Endothelial cell of umbilical vein (primary cell): Measurements from ENCODE around the gene METTL2A. TPM values are rescaled to one million over a fixed set of nuclear protein-coding genes. Genes with fewer than 3 reads are reported as not detected.
A peak's percentile ranks its signal among the peaks of the same experiment; 100 is the strongest.
"Not testable (repeated sequence)": the region's sequence is repeated elsewhere in the genome, so short reads cannot be mapped to it uniquely, and the experiment has no call there.

Source experiments
- Bru-seq: library from RNA; stranded (reverse); fragments of 400-500 nt; gene quantifications from one replicate; lab custom pipeline; 2021; lab: Mats Ljungman, UMichigan
- BruChase-seq, 2 experiments: library from RNA; stranded (reverse); fragments of 400-500 nt; gene quantifications; one replicate each; lab custom pipeline; 2021; lab: Mats Ljungman, UMichigan
- BruUV-seq: library from RNA; stranded (reverse); fragments of 400-500 nt; replicated peaks from 2 replicates; lab custom pipeline; 2021; lab: Mats Ljungman, UMichigan
- CTCF ChIA-PET: fragments of 300-600, 350-600 bp; sonication (Branson Sonifier 250); formaldehyde crosslinking; loops from one replicate; lab custom pipeline; 2021; ENCODE audit warnings: antibody characterized with exemption, inconsistent platforms; lab: Charles Lee
- POLR2A ChIA-PET: fragments of 300-600, 350-600 bp; sonication (Branson Sonifier 250); formaldehyde crosslinking; loops from one replicate; lab custom pipeline; 2021; ENCODE audit warnings: antibody characterized with exemption, inconsistent platforms; lab: Charles Lee
- DNase-seq: peaks from one replicate; pipeline ENCODE4 v3.0.0-alpha.2; 2011; ENCODE audit warnings: low read depth, low spot score
- FAIRE-seq: peaks from 2 replicates; lab custom pipeline; 2011; peaks lifted over from hg19 to GRCh38; lab: Jason Lieb, UNC
- H2AFZ ChIP-seq: 2 replicates; pipeline ENCODE4 v1.6.0; 2012; ENCODE audit warnings: low read depth, low read length, control low read depth, inconsistent platforms
- H3K27ac ChIP-seq: 2 replicates; pipeline ENCODE4 v1.5.1; 2011; ENCODE audit warnings: low read depth, mild to moderate bottlenecking, control low read depth, low read length, moderate library complexity; ENCODE audit not compliant: insufficient read depth
- H3K27me3 ChIP-seq, 2 experiments: 2 replicates each; pipeline versions ENCODE4 v1.6.0 to v1.6.1; 2011; ENCODE audit warnings: low read length in 2 of 2, mixed read lengths in 1 of 2; ENCODE audit not compliant: control insufficient read depth in 2 of 2, insufficient read depth in 2 of 2
- H3K36me3 ChIP-seq, 2 experiments: 2 replicates in 1 of 2; 3 replicates in 1 of 2; pipeline ENCODE4 v1.5.1; 2011; ENCODE audit warnings: low read length in 2 of 2, mild to moderate bottlenecking in 1 of 2, moderate library complexity in 1 of 2; ENCODE audit not compliant: control insufficient read depth in 2 of 2, insufficient read depth in 2 of 2; ENCODE audit errors: extremely low read depth in 1 of 2
- H3K4me1 ChIP-seq: 3 replicates; pipeline ENCODE4 v1.5.1; 2011; ENCODE audit warnings: mild to moderate bottlenecking, low read length; ENCODE audit not compliant: control insufficient read depth, insufficient read depth; ENCODE audit errors: extremely low read depth
- H3K4me2 ChIP-seq: 2 replicates; pipeline ENCODE4 v1.6.1; 2011; ENCODE audit warnings: low read length, control low read depth, mixed read lengths; ENCODE audit not compliant: insufficient read depth
- H3K4me3 ChIP-seq, 3 experiments: fragments of 200-600 bp in 1 of 3; sonication (generic), shearing (Covaris generic) in 1 of 3; replicated peaks in 1 of 3; 2 replicates each; pipeline ENCODE4 v1.5.1; 2011 to 2016; ENCODE audit warnings: control low read depth in 3 of 3, low read length in 3 of 3, mild to moderate bottlenecking in 2 of 3, inconsistent platforms in 1 of 3, low read depth in 1 of 3, moderate library complexity in 1 of 3; ENCODE audit not compliant: insufficient read depth in 1 of 3
- H3K79me2 ChIP-seq: 2 replicates; pipeline ENCODE4 v1.6.0; 2012; ENCODE audit warnings: low read length, inconsistent platforms; ENCODE audit not compliant: control insufficient read depth, insufficient read depth
- H3K9ac ChIP-seq: replicated peaks from 2 replicates; pipeline ENCODE3; 2011; ENCODE audit warnings: low read length, control low read depth; ENCODE audit not compliant: insufficient read depth; ENCODE audit errors: extremely low read depth
- H3K9me1 ChIP-seq: replicated peaks from 3 replicates; pipeline ENCODE4 v1.6.0; 2011; ENCODE audit warnings: mild to moderate bottlenecking, low read length; ENCODE audit not compliant: control insufficient read depth, insufficient read depth; ENCODE audit errors: extremely low read depth
- H3K9me3 ChIP-seq: replicated peaks from 2 replicates; pipeline ENCODE4 v1.5.1; 2012; ENCODE audit warnings: low read length, inconsistent platforms; ENCODE audit not compliant: control insufficient read depth, insufficient read depth
- H4K20me1 ChIP-seq: replicated peaks from 2 replicates; pipeline ENCODE3; 2011; ENCODE audit warnings: mild to moderate bottlenecking, low read length; ENCODE audit not compliant: control insufficient read depth, insufficient read depth; ENCODE audit errors: extremely low read depth
- POLR2A ChIP-seq: IDR thresholded peaks from 2 replicates; pipeline ENCODE4 v1.6.1; 2012; ENCODE audit warnings: low read depth, mild to moderate bottlenecking, control low read depth, low read length
- POLR2AphosphoS5 ChIP-seq: IDR thresholded peaks from 2 replicates; pipeline ENCODE4 v1.6.1; 2012; ENCODE audit warnings: low read depth, mild to moderate bottlenecking, control low read depth, low read length, moderate library complexity; ENCODE audit not compliant: insufficient read depth
- dilution Hi-C: fragments of 300-500 bp; cut with MboI; formaldehyde crosslinking; loops from one replicate; pipeline ENCODE4 v1.15.0; 2019; ENCODE audit warnings: low sequenced_read_pairs; ENCODE audit not compliant: extremely low pct_ligation_motif_present
- intact Hi-C: fragments of 100-400 bp; cut with micrococcal nuclease; formaldehyde crosslinking; loops from one replicate; pipeline ENCODE4 v1.10.0; 2022
- long read RNA-seq: library from polyadenylated mRNA; stranded (forward); transcript quantifications from one replicate; pipeline ENCODE4 v2.0.0, GENCODE V29; 2021
- polyA minus RNA-seq, 3 experiments: library from RNA; depleted of rRNA, polyadenylated mRNA; stranded (reverse); fragments of >200 nt; gene quantifications; 1 replicate in 1 of 3; 2 replicates in 2 of 3; pipeline ENCODE4 v1.2.3, GENCODE V29; 2011
- polyA plus RNA-seq, 4 experiments: library from polyadenylated mRNA; depleted of rRNA in 3 of 4; stranded (reverse) in 3 of 4; unstranded in 1 of 4; fragments of >200 nt; gene quantifications; 2 replicates each; pipeline versions ENCODE4 v1.2.1 to v1.2.3, GENCODE V29; 2011 to 2012; ENCODE audit warnings: missing spikeins in 1 of 4
- total RNA-seq: library from RNA; stranded (reverse); gene quantifications from 2 replicates; pipeline ENCODE4 v1.2.3, GENCODE V29; 2021
- TF ChIP-seq, protein P1 (sequence below), 2 donors: IDR thresholded peaks; 1 replicate in 1 of 2; 2 replicates in 1 of 2; pipeline ENCODE4 v1.5.1; 2011; ENCODE audit warnings: low read length in 2 of 2, mild to moderate bottlenecking in 2 of 2, moderate library complexity in 2 of 2, control low read depth in 1 of 2, inconsistent platforms in 1 of 2, low read depth in 1 of 2; ENCODE audit not compliant: insufficient read depth in 1 of 2; ENCODE audit errors: extremely low read depth in 1 of 2

Gene METTL2A, protein sequence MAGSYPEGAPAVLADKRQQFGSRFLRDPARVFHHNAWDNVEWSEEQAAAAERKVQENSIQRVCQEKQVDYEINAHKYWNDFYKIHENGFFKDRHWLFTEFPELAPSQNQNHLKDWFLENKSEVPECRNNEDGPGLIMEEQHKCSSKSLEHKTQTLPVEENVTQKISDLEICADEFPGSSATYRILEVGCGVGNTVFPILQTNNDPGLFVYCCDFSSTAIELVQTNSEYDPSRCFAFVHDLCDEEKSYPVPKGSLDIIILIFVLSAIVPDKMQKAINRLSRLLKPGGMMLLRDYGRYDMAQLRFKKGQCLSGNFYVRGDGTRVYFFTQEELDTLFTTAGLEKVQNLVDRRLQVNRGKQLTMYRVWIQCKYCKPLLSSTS
- total RNA-seq (23.3 and 24.1 TPM in 2 replicates), polyA plus RNA-seq (8.0 and 9.0 TPM in 2 replicates), polyA minus RNA-seq (9.8 and 12.2 TPM in 2 replicates), Bru-seq, nascent RNA (percentile 71 among the genes with signal in this experiment), BruChase-seq, experiment 1, labeled RNA remaining after a 6-hour chase (percentile 65 among the genes with signal in this experiment), BruChase-seq, experiment 2, labeled RNA remaining after a 2-hour chase (percentile 73 among the genes with signal in this experiment)
- 10.4 and 10.5 TPM in 2 replicates for polyA plus RNA-seq (2011; cell fraction: cytosol; rRNA removed)
- polyA plus RNA-seq (2011; cell fraction: nucleus; rRNA removed): 8.4 TPM in 2 replicates
- polyA plus RNA-seq (2012): 16.7 and 19.0 TPM in 2 replicates
- 18.6 TPM for polyA minus RNA-seq (2011; cell fraction: cytosol; rRNA and poly(A)+ RNA removed)
- 9.3 and 16.3 TPM in 2 replicates for polyA minus RNA-seq (2011; cell fraction: nucleus; rRNA and poly(A)+ RNA removed)
- long read RNA-seq, transcript METTL2A-201 (9 exons, 2,537 nt): major isoform, 35 of 48 reads
- long read RNA-seq, transcript METTL2A-202 (8 exons, 1,556 nt): minor isoform, 7 of 48 reads
- long read RNA-seq, partial matches to known transcripts: 1 of 48 reads
- long read RNA-seq, other reads (novel, unspliced or antisense): 4 of 48 reads

DNA sequence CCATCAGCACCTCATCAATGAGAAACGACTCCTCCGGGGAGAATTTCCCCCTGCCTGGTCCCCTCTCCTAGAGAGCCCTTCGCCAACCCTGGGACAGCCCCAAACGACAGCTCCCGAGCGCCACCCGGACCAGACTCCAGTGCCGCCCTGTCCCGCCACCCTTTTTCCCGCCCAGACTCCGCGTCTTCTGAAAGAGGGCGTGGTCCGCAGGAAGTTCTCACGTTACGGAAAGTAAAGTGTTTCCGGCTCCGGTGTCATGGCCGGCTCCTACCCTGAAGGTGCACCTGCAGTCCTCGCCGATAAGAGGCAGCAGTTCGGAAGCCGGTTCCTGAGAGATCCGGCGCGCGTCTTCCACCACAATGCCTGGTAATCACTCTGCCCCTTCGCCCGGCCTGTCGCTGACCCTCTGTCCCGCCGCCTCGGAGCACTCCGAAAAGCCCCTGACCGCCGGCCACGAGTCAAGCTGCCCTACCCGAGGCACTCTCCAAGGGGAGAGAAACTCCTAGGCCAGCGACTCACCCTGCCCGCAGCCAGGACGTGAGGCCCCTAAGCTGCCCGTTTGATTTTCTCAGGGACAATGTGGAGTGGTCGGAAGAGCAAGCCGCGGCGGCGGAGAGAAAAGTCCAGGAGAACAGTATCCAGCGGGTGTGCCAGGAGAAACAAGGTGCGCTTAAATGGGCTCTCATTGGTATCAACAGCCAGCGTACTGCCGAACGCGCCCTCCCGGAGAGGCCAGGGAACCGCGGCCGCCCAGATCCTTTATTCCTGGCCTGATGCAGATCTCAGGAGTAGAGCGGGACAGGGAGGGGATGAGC, at the start of gene METTL2A:
Gene METTL2A (plus strand): TSS at position 251 of the 815 bp plus-strand sequence. CDS start 6 bp downstream, at position 257.
- H4K20me1 ChIP-seq, dilution Hi-C loops, CTCF ChIA-PET, POLR2A ChIA-PET, BruUV-seq, H3K4me1 ChIP-seq, H3K9me1 ChIP-seq, H3K79me2 ChIP-seq, H3K27me3 ChIP-seq, H3K36me3 ChIP-seq, H3K9me3 ChIP-seq: not testable (repeated sequence)
- FAIRE-seq (peak; percentile 84), DNase-seq (peak; percentile 82)
- H3K27ac ChIP-seq: peak within 1 kb of the TSS; percentile 39
- H3K4me3 ChIP-seq: peak within 1 kb of the TSS; percentile 75 to 90 (median 85)
- intact Hi-C loops: loop anchor here (5.0 to 10.0 kb wide), 3 partner anchors 53 to 983 kb away; partner anchors contain the start of gene TLK2
- H2AFZ ChIP-seq: peak within 1 kb of the TSS; percentile 95
- peak within 1 kb of the TSS; percentile 89 for H3K4me2 ChIP-seq
- H3K9ac ChIP-seq: peak within 1 kb of the TSS; percentile 42
- TF ChIP-seq, protein P1, sequence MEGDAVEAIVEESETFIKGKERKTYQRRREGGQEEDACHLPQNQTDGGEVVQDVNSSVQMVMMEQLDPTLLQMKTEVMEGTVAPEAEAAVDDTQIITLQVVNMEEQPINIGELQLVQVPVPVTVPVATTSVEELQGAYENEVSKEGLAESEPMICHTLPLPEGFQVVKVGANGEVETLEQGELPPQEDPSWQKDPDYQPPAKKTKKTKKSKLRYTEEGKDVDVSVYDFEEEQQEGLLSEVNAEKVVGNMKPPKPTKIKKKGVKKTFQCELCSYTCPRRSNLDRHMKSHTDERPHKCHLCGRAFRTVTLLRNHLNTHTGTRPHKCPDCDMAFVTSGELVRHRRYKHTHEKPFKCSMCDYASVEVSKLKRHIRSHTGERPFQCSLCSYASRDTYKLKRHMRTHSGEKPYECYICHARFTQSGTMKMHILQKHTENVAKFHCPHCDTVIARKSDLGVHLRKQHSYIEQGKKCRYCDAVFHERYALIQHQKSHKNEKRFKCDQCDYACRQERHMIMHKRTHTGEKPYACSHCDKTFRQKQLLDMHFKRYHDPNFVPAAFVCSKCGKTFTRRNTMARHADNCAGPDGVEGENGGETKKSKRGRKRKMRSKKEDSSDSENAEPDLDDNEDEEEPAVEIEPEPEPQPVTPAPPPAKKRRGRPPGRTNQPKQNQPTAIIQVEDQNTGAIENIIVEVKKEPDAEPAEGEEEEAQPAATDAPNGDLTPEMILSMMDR (IDR thresholded peaks at IDR 0.05; ENCODE audit: extremely low read depth in 1 of 2, insufficient read depth in 1 of 2, low read depth in 1 of 2, low read length in 2 of 2): peak in 1 of 2 donors; percentile 44
- TF ChIP-seq POLR2AphosphoS5 (peak; percentile 75), POLR2A (peak; percentile 62)
